GM21619 (cell line): Measurements from ENCODE around the gene SELENOW.
"Not testable (repeated sequence)": the region's sequence is repeated elsewhere in the genome, so short reads cannot be mapped to it uniquely, and the experiment has no call there.

Source experiments
- ATAC-seq: cut with Tn5 transposase; IDR thresholded peaks from one replicate; pipeline ENCODE4 v1.9.1; 2021; ENCODE audit not compliant: unreplicated experiment

The SELENOW gene

DNA sequence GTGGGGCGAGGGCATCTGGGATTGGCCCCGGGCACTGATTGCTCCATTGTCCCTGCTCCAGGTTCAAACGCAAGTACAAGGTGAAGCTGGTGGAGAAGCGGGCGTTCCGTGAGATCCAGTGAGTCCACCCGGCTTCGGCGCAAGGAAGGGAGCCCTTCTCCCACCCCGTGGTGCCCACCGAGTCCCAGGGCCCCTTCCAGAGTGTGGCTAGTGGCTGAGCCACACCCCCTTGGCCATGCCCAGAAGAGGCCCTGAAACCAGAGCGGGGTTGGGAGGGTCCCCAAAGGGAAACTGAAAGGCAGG is 21.9 kb upstream of the SELENOW start:
- ATAC-seq = no peak

DNA sequence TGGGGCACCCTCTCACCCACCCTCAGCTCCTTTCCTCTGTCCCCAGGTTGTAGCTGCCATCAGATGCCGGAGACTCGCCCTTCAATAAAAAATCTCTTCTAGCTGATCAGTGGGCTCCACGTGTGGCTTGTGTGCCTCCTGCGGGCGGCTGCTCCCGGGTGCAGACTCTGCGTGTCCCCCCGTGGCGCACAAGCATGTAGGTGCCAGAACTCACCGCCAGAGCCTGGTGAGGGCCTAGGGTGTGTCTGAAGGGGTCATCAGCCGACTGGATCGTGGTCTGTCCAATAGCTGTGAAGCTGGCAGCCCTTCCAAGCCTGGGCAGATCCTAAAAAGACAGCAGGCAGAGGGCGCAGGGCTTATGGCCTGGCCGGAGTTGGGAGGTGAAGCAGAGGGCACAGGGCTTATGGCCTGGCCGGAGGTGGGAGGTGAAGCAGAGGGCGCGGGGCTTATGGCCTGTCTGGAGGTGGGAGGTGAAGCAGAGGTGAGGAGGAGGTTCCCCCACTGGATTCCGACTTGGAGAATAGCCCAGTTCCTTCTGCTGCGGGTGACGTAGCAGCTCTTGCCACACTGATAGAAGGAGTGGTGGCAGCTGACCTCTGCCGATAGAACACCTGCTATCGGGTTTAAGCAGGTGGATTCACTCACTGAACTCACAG is 21.4 kb upstream of the SELENOW start:
- no peak for ATAC-seq

GRCh38 chr19:47757617-47758442 is 20.7 kb upstream of the SELENOW start:
- ATAC-seq = no peak

GRCh38 chr19:47758443-47758804 is 20.1 kb upstream of the SELENOW start:
- no peak for ATAC-seq

GRCh38 chr19:47760632-47760999 is 17.9 kb upstream of the SELENOW start:
- no peak for ATAC-seq

DNA sequence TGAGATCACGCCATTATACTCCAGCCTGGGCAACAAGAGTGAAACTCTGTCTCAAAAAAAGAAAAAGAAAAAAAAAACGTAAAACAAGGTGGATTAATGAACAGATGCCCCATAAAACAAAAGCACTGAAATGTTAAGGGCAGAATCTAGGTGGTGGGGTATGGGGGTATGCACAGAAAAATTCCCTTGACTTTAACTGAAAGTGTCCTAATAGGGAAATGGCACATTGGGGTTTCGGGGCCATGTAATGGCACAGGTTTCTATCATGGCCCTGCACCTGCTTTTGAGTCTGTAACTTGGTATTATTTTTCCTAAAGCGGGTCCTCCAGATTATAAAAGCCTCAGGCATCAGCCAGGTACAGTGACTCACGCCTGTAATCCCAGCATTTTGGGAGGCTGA is 16.9 kb upstream of the SELENOW start:
- no peak for ATAC-seq

GRCh38 chr19:47762151-47762550 is 16.4 kb upstream of the SELENOW start:
- no peak for ATAC-seq

DNA sequence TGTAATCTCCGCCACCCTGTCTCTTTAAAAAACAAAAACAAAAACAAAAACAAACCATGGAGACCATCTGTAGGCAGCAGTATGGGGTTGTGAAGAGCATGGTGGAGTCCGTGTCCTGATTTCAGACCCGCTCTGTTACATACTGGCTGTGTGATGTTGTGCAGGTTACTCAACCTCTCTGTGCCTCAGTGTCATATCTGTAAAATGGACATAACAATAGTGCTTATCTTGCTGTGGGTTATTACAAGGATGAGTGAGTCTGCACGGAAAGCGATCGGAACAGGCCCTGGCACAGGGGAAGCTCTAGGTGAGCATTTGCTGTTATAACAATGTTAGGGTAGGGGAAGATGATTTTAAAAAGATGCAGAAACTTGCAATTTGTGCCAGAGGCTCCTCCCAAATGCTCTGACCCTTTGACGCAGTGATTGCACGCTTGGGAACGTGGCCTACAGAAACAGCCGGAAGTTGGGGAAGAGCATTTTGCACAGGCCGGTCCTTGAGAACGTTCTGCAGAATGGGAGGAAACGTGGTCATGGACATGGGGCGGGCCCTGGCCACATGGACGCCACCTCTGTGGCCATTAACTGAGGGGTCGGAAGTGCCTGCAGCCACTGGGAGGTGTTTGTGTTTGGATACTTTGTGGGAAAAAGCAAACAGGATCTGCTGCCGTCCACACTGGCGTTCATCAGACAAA is 15.7 kb upstream of the SELENOW start:
- no peak for ATAC-seq

DNA sequence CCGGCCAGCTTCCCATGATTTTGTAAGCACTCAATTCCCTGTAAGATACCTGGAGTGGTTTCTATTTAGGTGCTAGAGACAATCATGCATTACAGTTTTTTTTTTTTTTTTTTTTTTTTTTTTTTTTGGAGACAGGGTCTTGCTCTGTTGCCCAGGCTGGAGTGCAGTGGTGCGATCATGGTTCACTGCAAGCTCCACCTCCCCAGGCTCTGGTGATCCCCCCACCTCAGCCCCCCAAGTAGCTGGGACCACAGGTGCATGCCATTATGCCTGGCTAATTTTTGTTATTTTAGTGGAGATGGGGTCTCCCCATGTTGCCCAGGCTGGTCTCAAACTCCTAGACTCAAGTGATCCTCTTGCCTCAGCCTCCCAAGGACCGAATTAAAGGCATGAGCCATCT is 13.8 kb upstream of the SELENOW start:
- ATAC-seq = not testable (repeated sequence)

- no peak for ATAC-seq
Measured at GRCh38 chr19:47765523-47766358, 12.8 kb upstream of the SELENOW start.

GRCh38 chr19:47766359-47766620 is 12.2 kb upstream of the SELENOW start:
- no peak for ATAC-seq

- no peak for ATAC-seq
Measured at GRCh38 chr19:47766670-47767069, 11.8 kb upstream of the SELENOW start.

GRCh38 chr19:47767349-47767748 is 11.2 kb upstream of the SELENOW start:
- ATAC-seq = no peak

GRCh38 chr19:47768604-47769003 is 9.9 kb upstream of the SELENOW start:
- ATAC-seq = no peak

DNA sequence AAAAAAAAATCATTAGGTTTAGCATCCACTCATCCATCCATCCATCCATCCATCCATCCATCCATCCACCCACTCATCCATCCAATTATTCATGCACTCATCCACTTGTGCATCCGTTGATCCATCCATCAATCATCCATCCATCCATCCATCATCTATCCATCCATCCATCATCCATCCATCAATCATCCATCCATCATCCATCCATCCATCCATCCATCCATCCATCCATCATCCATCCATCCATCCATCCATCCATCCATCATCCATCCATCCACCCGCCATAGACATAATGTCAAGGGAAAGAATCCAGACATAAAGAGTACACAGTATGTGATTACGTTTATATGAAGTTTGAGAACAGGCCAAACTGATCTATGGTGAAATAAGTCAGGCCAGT is 9.0 kb upstream of the SELENOW start:
- ATAC-seq = no peak

- not testable (repeated sequence) for ATAC-seq
Measured at GRCh38 chr19:47771291-47771690, 7.2 kb upstream of the SELENOW start.

DNA sequence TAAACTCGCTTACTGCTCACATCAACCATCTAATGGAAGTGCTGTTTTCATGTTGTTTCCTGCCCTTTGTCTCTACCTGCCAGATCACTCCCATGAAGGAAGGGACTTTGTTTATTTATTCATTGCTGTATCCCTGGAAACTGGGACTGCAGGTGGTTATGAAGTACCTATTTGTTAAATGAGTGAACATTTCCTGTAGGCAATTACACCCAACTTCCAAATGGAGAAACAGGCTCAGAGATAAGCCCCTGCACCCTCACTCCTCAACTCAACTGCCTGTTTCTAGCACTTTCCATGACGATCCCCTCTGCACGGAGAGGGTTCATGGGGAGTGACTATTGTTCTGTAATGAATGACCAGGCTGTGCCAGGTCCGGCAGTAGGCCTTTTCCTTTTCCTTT is 1.9 kb upstream of the SELENOW start:
- no peak for ATAC-seq

DNA sequence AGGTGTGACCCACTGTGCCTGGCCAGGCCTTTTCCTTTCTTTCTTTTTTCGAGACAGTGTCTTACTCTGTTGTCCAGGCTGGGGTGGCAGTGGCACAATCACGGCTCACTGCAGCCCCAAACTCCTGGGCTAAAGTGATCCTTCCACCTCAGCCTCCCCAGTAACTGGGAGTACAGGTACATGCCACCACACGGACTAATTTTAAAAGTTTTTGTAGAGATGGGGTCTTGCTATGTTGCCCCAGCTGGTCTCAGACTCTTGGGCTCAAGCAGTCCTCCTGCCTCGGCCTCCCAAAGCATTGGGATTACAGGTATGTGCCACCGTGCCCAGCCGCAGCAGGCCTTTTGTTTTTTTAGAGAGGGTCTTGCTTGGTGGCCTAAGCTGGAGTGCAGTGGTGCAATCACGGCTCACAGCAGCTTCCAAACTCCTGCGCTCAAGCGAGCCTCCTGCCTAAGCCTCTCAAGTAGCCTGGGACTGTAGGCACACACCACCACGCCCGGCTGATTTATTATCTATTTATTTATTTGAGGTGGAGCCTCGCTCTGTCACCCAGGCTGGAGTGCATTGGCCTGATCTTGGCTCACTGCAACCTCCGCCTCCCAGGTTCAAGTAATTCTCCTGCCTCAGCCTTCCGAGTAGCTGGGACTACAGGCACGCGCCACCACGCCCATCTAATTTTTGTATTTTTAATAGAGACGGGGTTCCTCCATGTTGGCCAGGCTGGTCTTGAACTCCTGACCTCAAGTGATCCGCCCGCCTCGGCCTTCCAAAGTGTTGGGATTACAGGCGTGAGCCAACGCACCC is 1.1 kb upstream of the SELENOW start:
- ATAC-seq = not testable (repeated sequence)

DNA sequence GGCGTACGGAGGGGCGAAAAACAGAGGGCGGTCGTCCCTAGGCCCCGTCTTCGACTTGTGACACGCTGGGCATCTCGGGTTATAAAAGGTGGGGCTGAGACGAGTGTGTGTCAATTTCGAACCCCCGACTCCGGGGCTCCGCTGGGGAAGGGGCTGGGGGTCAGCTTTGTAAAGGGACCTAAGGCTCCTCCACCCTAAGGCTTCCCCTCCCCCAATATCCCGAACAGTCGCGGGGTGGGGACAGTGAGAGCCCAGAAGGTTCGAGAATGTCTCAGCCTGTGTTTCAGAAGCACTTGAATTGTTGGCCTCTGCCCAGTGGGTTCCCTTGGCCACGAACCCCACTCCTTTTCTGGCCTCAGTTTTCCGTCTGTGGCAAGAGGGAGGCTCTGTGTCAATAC is 450 bp downstream of the SELENOW start:
- no peak for ATAC-seq

- no peak for ATAC-seq
Measured at GRCh38 chr19:47779524-47780214, 1.2 kb downstream of the SELENOW start.
